ENCODE results near the gene MT2A. TPM values are rescaled to one million over a fixed set of nuclear protein-coding genes. Genes with fewer than 3 reads are reported as not detected.

MT2A gene
- total RNA-seq, 2 experiments from 2014 or later = 141 to 144 TPM

- no peak overlapping the region for H3K4me3 Mint-ChIP-seq
- H3K27me3 Mint-ChIP-seq = peaks cover 56% of the 10 kb centered on the region
- ChIA-PET CTCF (interaction anchor here (1.3 to 1.9 kb wide), 4 partner anchors 11 to 44 kb away, joined by 3 to 11 read pairs (median 6); no protein-coding TSS in a partner anchor), POLR2A (no interaction called here)
- DNase-seq (no peak), ATAC-seq (no peak)
- H3K36me3 Mint-ChIP-seq (ENCODE audit: low read depth) = no peaks in the 10 kb centered on the region
- H3K27ac Mint-ChIP-seq = no peak overlapping the region
- no peaks in the 10 kb centered on the region for H3K9me3 Mint-ChIP-seq
- no peak for TF ChIP-seq CTCF (IDR thresholded peaks at IDR 0.05)
- peaks cover 22% of the 10 kb centered on the region for H3K4me1 Mint-ChIP-seq (ENCODE audit: low read depth)
- intact Hi-C loops (cut with micrococcal nuclease) = no loop called here
Observed at GRCh38 chr16:56629531-56629930, 21.1 kb downstream of the MT2A start.

GRCh38 chr16:56630134-56630533 is 21.8 kb downstream of the MT2A start:
- no peak overlapping the region for H3K27ac Mint-ChIP-seq
- intact Hi-C loops (cut with micrococcal nuclease) = no loop called here
- no peaks in the 10 kb centered on the region for H3K9me3 Mint-ChIP-seq
- DNase-seq (no peak), ATAC-seq (peak; percentile 39)
- ChIA-PET CTCF (interaction anchor here (0.7 to 2.2 kb wide), 7 partner anchors 9 to 72 kb away, joined by 3 to 11 read pairs (median 6); no protein-coding TSS in a partner anchor), POLR2A (no interaction called here)
- peaks cover 23% of the 10 kb centered on the region for H3K4me1 Mint-ChIP-seq (ENCODE audit: low read depth)
- TF ChIP-seq CTCF (IDR thresholded peaks at IDR 0.05) = no peak
- peaks cover 59% of the 10 kb centered on the region for H3K27me3 Mint-ChIP-seq
- H3K4me3 Mint-ChIP-seq = no peak overlapping the region
- no peaks in the 10 kb centered on the region for H3K36me3 Mint-ChIP-seq (ENCODE audit: low read depth)

GRCh38 chr16:56631197-56631596 is 22.8 kb downstream of the MT2A start:
- ATAC-seq (no peak), DNase-seq (no peak)
- Mint-ChIP-seq H3K27me3 (peaks cover 60% of the 10 kb centered on the region), H3K4me1 (ENCODE audit: low read depth) (peaks cover 21% of the 10 kb centered on the region), H3K9me3 (no peaks in the 10 kb centered on the region), H3K4me3 (no peak overlapping the region), H3K27ac (no peak overlapping the region), H3K36me3 (ENCODE audit: low read depth) (no peaks in the 10 kb centered on the region)
- no peak for TF ChIP-seq CTCF (IDR thresholded peaks at IDR 0.05)
- POLR2A ChIA-PET = interaction anchor here (0.7 to 1.2 kb wide), 2 partner anchors 24 to 25 kb away, joined by 3 read pairs; no protein-coding TSS in a partner anchor
- CTCF ChIA-PET = interaction anchor here (0.9 to 2.2 kb wide), 5 partner anchors 11 to 71 kb away, joined by 3 to 8 read pairs (median 6); no protein-coding TSS in a partner anchor
- intact Hi-C loops (cut with micrococcal nuclease) = no loop called here

GRCh38 chr16:56631832-56632155 is 23.4 kb downstream of the MT2A start:
- no peak for TF ChIP-seq CTCF (IDR thresholded peaks at IDR 0.05)
- Mint-ChIP-seq H3K36me3 (ENCODE audit: low read depth) (no peaks in the 10 kb centered on the region), H3K4me3 (peak overlapping the region; percentile 58), H3K4me1 (ENCODE audit: low read depth) (peaks cover 17% of the 10 kb centered on the region), H3K9me3 (no peaks in the 10 kb centered on the region), H3K27ac (no peak overlapping the region), H3K27me3 (peaks cover 61% of the 10 kb centered on the region)
- intact Hi-C loops (cut with micrococcal nuclease) = no loop called here
- DNase-seq = no peak
- no peak for ATAC-seq
- ChIA-PET CTCF (interaction anchor here (1.7 to 2.2 kb wide), 2 partner anchors 11 to 70 kb away, joined by 6 to 8 read pairs; no protein-coding TSS in a partner anchor), POLR2A (interaction anchor here (0.7 to 1.2 kb wide), 2 partner anchors 24 to 26 kb away, joined by 3 read pairs; no protein-coding TSS in a partner anchor)

- POLR2A ChIA-PET = interaction anchor here (0.6 to 0.7 kb wide), 2 partner anchors 12 to 30 kb away, joined by 3 read pairs; no protein-coding TSS in a partner anchor
Observed at GRCh38 chr16:56632156-56632847, 23.9 kb downstream of the MT2A start, which contains the start of gene MT1M. Gene MT1M (plus strand): TSS chr16:56632659. CDS start chr16:56632732, 73 bp downstream.

More at GRCh38 chr16:56632156-56632847, 23.9 kb downstream of the MT2A start, which contains the start of gene MT1M:
- ATAC-seq (peak; percentile 52), DNase-seq (no peak)
- Mint-ChIP-seq H3K9me3 (no peaks in the 10 kb centered on the region), H3K4me3 (peak within 1 kb of the TSS; percentile 58), H3K27ac (no peak within 1 kb of the TSS), H3K4me1 (ENCODE audit: low read depth) (peaks cover 17% of the 10 kb centered on the region), H3K36me3 (ENCODE audit: low read depth) (no peaks in the 10 kb centered on the region), H3K27me3 (peaks cover 60% of the 10 kb centered on the region)
- intact Hi-C loops (cut with micrococcal nuclease) = no loop called here
- CTCF ChIA-PET = interaction anchor here (2.2 kb wide), 1 partner anchor 10 kb away, joined by 8 read pairs; no protein-coding TSS in a partner anchor
- TF ChIP-seq CTCF (IDR thresholded peaks at IDR 0.05) = no peak
